ENCODE measurements around the gene KEL.

- no peak for TF ChIP-seq CTCF (conservative IDR thresholded peaks at IDR 0.05)
- TF ChIP-seq ZFX (IDR thresholded peaks at IDR 0.05) = no peak
These were observed 58.0 kb downstream of the KEL start for GRCh38 chr7:142904128-142904527.
